T-cell (primary cell): Measurements from ENCODE around the gene MYO1D. TPM values are rescaled to one million over a fixed set of nuclear protein-coding genes. Genes with fewer than 3 reads are reported as not detected.

Experiments
- ATAC-seq, 4 experiments: fragments of 200-7000 bp in 3 of 4; fragments of 150-1000 bp in 1 of 4; cut with Tn5 transposase; replicated peaks in 1 of 4; 1 replicate in 3 of 4; 2 replicates in 1 of 4; pipeline ENCODE4 v1.10.0; 2021; ENCODE audit warnings: moderate library complexity in 3 of 4, mild to moderate bottlenecking in 2 of 4, moderate number of reproducible peaks in 1 of 4
- CTCF ChIA-PET, 2 donors: fragments of 300-600 bp; sonication (Branson Sonifier 250); formaldehyde crosslinking; loops; one replicate each; lab custom pipeline; 2022; ENCODE audit warnings: antibody characterized with exemption in 2 of 2; lab: Charles Lee
- POLR2A ChIA-PET, 2 donors: fragments of 300-600 bp; sonication (Branson Sonifier 250); formaldehyde crosslinking; loops; one replicate each; lab custom pipeline; 2022; ENCODE audit warnings: antibody characterized with exemption in 2 of 2; lab: Charles Lee
- DNase-seq, 35 experiments: peaks; one replicate each; pipeline versions ENCODE4 v3.0.0 to v3.0.0-alpha.2; 2013 to 2023
- H3K27ac ChIP-seq: one replicate; pipeline ENCODE4 v1.5.1; 2013; ENCODE audit warnings: low read length
- H3K27me3 ChIP-seq, 2 experiments: replicated peaks in 1 of 2; 1 replicate in 1 of 2; 2 replicates in 1 of 2; pipeline versions ENCODE4 v1.6.1 to v1.7.0; 2013; ENCODE audit warnings: low read length in 1 of 2, mixed read lengths in 1 of 2; ENCODE audit not compliant: control insufficient read depth in 2 of 2, insufficient read depth in 2 of 2; ENCODE audit errors: extremely low read depth in 1 of 2
- H3K36me3 ChIP-seq, 2 donors: 1 replicate in 1 of 2; 2 replicates in 1 of 2; pipeline versions ENCODE4 v1.6.1 to v1.7.0; 2013; ENCODE audit warnings: low read length in 1 of 2; ENCODE audit not compliant: control insufficient read depth in 2 of 2, insufficient read depth in 1 of 2; ENCODE audit errors: extremely low read depth in 1 of 2
- H3K4me1 ChIP-seq, 2 experiments: 1 replicate in 1 of 2; 2 replicates in 1 of 2; pipeline versions ENCODE4 v1.6.1 to v1.7.0; 2013; ENCODE audit warnings: low read length in 2 of 2, mixed read lengths in 1 of 2; ENCODE audit not compliant: insufficient read depth in 2 of 2, control insufficient read depth in 1 of 2; ENCODE audit errors: extremely low read depth in 1 of 2
- H3K4me3 ChIP-seq, 2 donors: 1 replicate in 1 of 2; 2 replicates in 1 of 2; pipeline versions ENCODE4 v1.5.1 to v1.7.0; 2013; ENCODE audit warnings: mild to moderate bottlenecking in 2 of 2, low read length in 1 of 2, moderate library complexity in 1 of 2; ENCODE audit not compliant: control insufficient read depth in 1 of 2; ENCODE audit errors: extremely low read depth in 1 of 2
- H3K9me3 ChIP-seq: 2 replicates; pipeline ENCODE4 v1.7.0; 2013
- H3K27ac Mint-ChIP-seq, 2 donors: one replicate each; pipeline ENCODE4 v1.8.0; 2020 to 2021; ENCODE audit warnings: mild to moderate bottlenecking in 2 of 2, mixed read lengths in 2 of 2
- H3K27me3 Mint-ChIP-seq, 2 donors: one replicate each; pipeline ENCODE4 v1.8.0; 2021 to 2022; ENCODE audit warnings: mixed read lengths in 2 of 2
- H3K36me3 Mint-ChIP-seq: one replicate; pipeline ENCODE4 v1.8.0; 2021; ENCODE audit warnings: mixed read lengths
- H3K4me1 Mint-ChIP-seq, 3 donors: one replicate each; pipeline ENCODE4 v1.8.0; 2020 to 2022; ENCODE audit warnings: mixed read lengths in 3 of 3, mild to moderate bottlenecking in 1 of 3
- H3K4me3 Mint-ChIP-seq, 3 donors: one replicate each; pipeline ENCODE4 v1.8.0; 2020 to 2022; ENCODE audit warnings: mild to moderate bottlenecking in 3 of 3, mixed read lengths in 3 of 3, moderate library complexity in 3 of 3
- H3K9me3 Mint-ChIP-seq, 3 donors: one replicate each; pipeline ENCODE4 v1.8.0; 2020 to 2022; ENCODE audit warnings: mixed read lengths in 3 of 3
- WGBS: methylation state at CpG from one replicate; pipeline ENCODE4 v1.1.5; 2013; ENCODE audit warnings: missing lambda C conversion rate; ENCODE audit not compliant: insufficient coverage; 5-methylcytosine and 5-hydroxymethylcytosine counted together
- total RNA-seq, 35 experiments: library from RNA in 6 of 35; stranded (reverse) in 6 of 35; fragments of 120-200 nt in 1 of 35; gene quantifications; one replicate each; pipeline versions ENCODE4 v1.2.1 to v1.2.4 and lab custom pipeline; 2013 to 2026

The MYO1D gene
- total RNA-seq, 5 donors from 2014 or later (not counting 1 experiment from before 2014, with no cell fraction given), result 8.3 to 11.1 (median 9.5) TPM

- peaks cover 0 to 12% of the 10 kb centered on the region in 2 experiments for H3K4me1 ChIP-seq
- H3K4me3 ChIP-seq, result no peak overlapping the region
- no peaks in the 10 kb centered on the region for H3K27me3 ChIP-seq
- peaks cover 11 to 13% (median 12%) of the 10 kb centered on the region in 3 donors for H3K4me1 Mint-ChIP-seq
- 100% methylated on average over 1 of the region's 8 CpGs for WGBS
- H3K4me3 Mint-ChIP-seq, result no peak overlapping the region
- CTCF ChIA-PET, result interaction anchor here in 1 of 2 donors (0.6 to 1.5 kb wide), 4 partner anchors 12 to 178 kb away, joined by 3 to 5 read pairs (median 4); no protein-coding TSS in a partner anchor
- no peaks in the 10 kb centered on the region for H3K9me3 Mint-ChIP-seq
- ATAC-seq, result no peak
- POLR2A ChIA-PET, result no interaction called here
- peaks cover 5 to 64% of the 10 kb centered on the region in 2 donors for H3K36me3 ChIP-seq
- H3K27ac Mint-ChIP-seq, result peak overlapping the region; percentile 24 to 39
- no peaks in the 10 kb centered on the region for H3K9me3 ChIP-seq
- H3K27me3 Mint-ChIP-seq, result no peaks in the 10 kb centered on the region
- H3K27ac ChIP-seq, result no peak overlapping the region
- H3K36me3 Mint-ChIP-seq, result peaks cover 52% of the 10 kb centered on the region
- no peak for DNase-seq
These were observed 395.7 kb downstream of the MYO1D start for GRCh38 chr17:32481193-32481592.

GRCh38 chr17:32479074-32479617 is 397.8 kb downstream of the MYO1D start:
- Mint-ChIP-seq H3K27me3 (no peaks in the 10 kb centered on the region), H3K4me1 (peaks cover 11 to 20% (median 18%) of the 10 kb centered on the region in 3 donors), H3K27ac (peak overlapping the region in 1 of 2 donors; percentile 28), H3K36me3 (peaks cover 68% of the 10 kb centered on the region), H3K4me3 (no peak overlapping the region), H3K9me3 (no peaks in the 10 kb centered on the region)
- 89% methylated on average over 4 of the region's 5 CpGs for WGBS
- Histone ChIP-seq H3K4me1 (peaks cover 0 to 7% of the 10 kb centered on the region in 2 experiments), H3K27me3 (no peaks in the 10 kb centered on the region), H3K27ac (no peak overlapping the region), H3K4me3 (no peak overlapping the region), H3K36me3 (peaks cover 5 to 85% of the 10 kb centered on the region in 2 donors), H3K9me3 (no peaks in the 10 kb centered on the region)
- POLR2A ChIA-PET, result no interaction called here
- ATAC-seq (no peak), DNase-seq (no peak)
- CTCF ChIA-PET, result interaction anchor here (0.6 to 1.3 kb wide), 2 partner anchors 10 to 13 kb away, joined by 3 to 4 read pairs; no protein-coding TSS in a partner anchor

GRCh38 chr17:32477220-32477619 is 399.7 kb downstream of the MYO1D start:
- no peaks in the 10 kb centered on the region for H3K27me3 Mint-ChIP-seq
- H3K36me3 Mint-ChIP-seq, result peaks cover 69% of the 10 kb centered on the region
- POLR2A ChIA-PET, result no interaction called here
- Histone ChIP-seq H3K4me1 (no peaks in the 10 kb centered on the region), H3K36me3 (peaks cover 5 to 90% of the 10 kb centered on the region in 2 donors), H3K27ac (no peak overlapping the region), H3K27me3 (no peaks in the 10 kb centered on the region), H3K9me3 (no peaks in the 10 kb centered on the region), H3K4me3 (no peak overlapping the region)
- DNase-seq, result no peak
- H3K9me3 Mint-ChIP-seq, result no peaks in the 10 kb centered on the region
- ATAC-seq, result no peak
- H3K27ac Mint-ChIP-seq, result peak overlapping the region in 1 of 2 donors; percentile 39
- CTCF ChIA-PET, result interaction anchor here in 1 of 2 donors (1.2 to 1.7 kb wide), 2 partner anchors 8 to 15 kb away, joined by 4 to 7 read pairs; no protein-coding TSS in a partner anchor
- WGBS, result 95% methylated on average over 3 of the region's 8 CpGs
- H3K4me1 Mint-ChIP-seq, result peaks cover 6 to 18% (median 10%) of the 10 kb centered on the region in 3 donors
- no peak overlapping the region for H3K4me3 Mint-ChIP-seq

GRCh38 chr17:32475258-32475657 is 401.7 kb downstream of the MYO1D start:
- CTCF ChIA-PET, result interaction anchor here (0.7 to 2.1 kb wide), 5 partner anchors 9 to 280 kb away, joined by 4 to 7 read pairs (median 6); no protein-coding TSS in a partner anchor
- DNase-seq (no peak), ATAC-seq (peak in 1 of 4 experiments; percentile 57)
- POLR2A ChIA-PET, result no interaction called here
- H3K9me3 Mint-ChIP-seq, result no peaks in the 10 kb centered on the region
- no peaks in the 10 kb centered on the region for H3K9me3 ChIP-seq
- peaks cover 75% of the 10 kb centered on the region for H3K36me3 Mint-ChIP-seq
- H3K36me3 ChIP-seq, result peaks cover 10 to 90% of the 10 kb centered on the region in 2 donors
- H3K27ac Mint-ChIP-seq, result peak overlapping the region in 1 of 2 donors; percentile 70
- H3K4me1 ChIP-seq, result no peaks in the 10 kb centered on the region
- 60% methylated on average over 1 of the region's 3 CpGs for WGBS
- no peak overlapping the region for H3K27ac ChIP-seq
- no peaks in the 10 kb centered on the region for H3K27me3 Mint-ChIP-seq
- H3K4me3 Mint-ChIP-seq, result no peak overlapping the region
- H3K4me1 Mint-ChIP-seq, result peaks cover 6 to 18% (median 10%) of the 10 kb centered on the region in 3 donors
- H3K27me3 ChIP-seq, result no peaks in the 10 kb centered on the region
- H3K4me3 ChIP-seq, result no peak overlapping the region

GRCh38 chr17:32471652-32472051 is 405.3 kb downstream of the MYO1D start:
- Mint-ChIP-seq H3K9me3 (no peaks in the 10 kb centered on the region), H3K36me3 (peaks cover 71% of the 10 kb centered on the region), H3K27ac (no peak overlapping the region), H3K27me3 (no peaks in the 10 kb centered on the region), H3K4me1 (peaks cover 6 to 21% (median 10%) of the 10 kb centered on the region in 3 donors), H3K4me3 (no peak overlapping the region)
- Histone ChIP-seq H3K4me3 (no peak overlapping the region), H3K9me3 (no peaks in the 10 kb centered on the region), H3K27me3 (no peaks in the 10 kb centered on the region), H3K36me3 (peaks cover 4 to 88% of the 10 kb centered on the region in 2 donors), H3K27ac (no peak overlapping the region), H3K4me1 (no peaks in the 10 kb centered on the region)
- WGBS, result no CpG with 5 or more reads among the region's 4 CpGs
- ChIA-PET CTCF (interaction anchor here (0.7 to 2.1 kb wide), 4 partner anchors 9 to 283 kb away, joined by 3 to 15 read pairs (median 4); no protein-coding TSS in a partner anchor), POLR2A (no interaction called here)
- DNase-seq (no peak), ATAC-seq (no peak)

- whole genome bisulfite sequencing, result 100% methylated on average over 1 of the region's 6 CpGs
These were observed 406.3 kb downstream of the MYO1D start for GRCh38 chr17:32470405-32471167.

More at GRCh38 chr17:32470405-32471167, 406.3 kb downstream of the MYO1D start:
- peaks cover 72% of the 10 kb centered on the region for H3K36me3 Mint-ChIP-seq
- peaks cover 9 to 21% (median 10%) of the 10 kb centered on the region in 3 donors for H3K4me1 Mint-ChIP-seq
- H3K27me3 Mint-ChIP-seq, result no peaks in the 10 kb centered on the region
- CTCF ChIA-PET, result interaction anchor here (0.5 to 2.1 kb wide), 6 partner anchors 8 to 339 kb away, joined by 3 to 15 read pairs (median 4); no protein-coding TSS in a partner anchor
- H3K4me3 Mint-ChIP-seq, result no peak overlapping the region
- no peak for ATAC-seq
- Histone ChIP-seq H3K27ac (no peak overlapping the region), H3K4me1 (no peaks in the 10 kb centered on the region), H3K9me3 (no peaks in the 10 kb centered on the region), H3K27me3 (no peaks in the 10 kb centered on the region), H3K36me3 (peaks cover 4 to 84% of the 10 kb centered on the region in 2 donors), H3K4me3 (no peak overlapping the region)
- H3K9me3 Mint-ChIP-seq, result no peaks in the 10 kb centered on the region
- POLR2A ChIA-PET, result no interaction called here
- no peak for DNase-seq
- no peak overlapping the region for H3K27ac Mint-ChIP-seq
